GM21526 (cell line): ENCODE results near the gene TSPAN9.

Experiments
- ATAC-seq: cut with Tn5 transposase; IDR thresholded peaks from one replicate; pipeline ENCODE4 v1.9.1; 2021; ENCODE audit warnings: moderate library complexity; ENCODE audit not compliant: unreplicated experiment, low FRiP score

Gene TSPAN9

DNA sequence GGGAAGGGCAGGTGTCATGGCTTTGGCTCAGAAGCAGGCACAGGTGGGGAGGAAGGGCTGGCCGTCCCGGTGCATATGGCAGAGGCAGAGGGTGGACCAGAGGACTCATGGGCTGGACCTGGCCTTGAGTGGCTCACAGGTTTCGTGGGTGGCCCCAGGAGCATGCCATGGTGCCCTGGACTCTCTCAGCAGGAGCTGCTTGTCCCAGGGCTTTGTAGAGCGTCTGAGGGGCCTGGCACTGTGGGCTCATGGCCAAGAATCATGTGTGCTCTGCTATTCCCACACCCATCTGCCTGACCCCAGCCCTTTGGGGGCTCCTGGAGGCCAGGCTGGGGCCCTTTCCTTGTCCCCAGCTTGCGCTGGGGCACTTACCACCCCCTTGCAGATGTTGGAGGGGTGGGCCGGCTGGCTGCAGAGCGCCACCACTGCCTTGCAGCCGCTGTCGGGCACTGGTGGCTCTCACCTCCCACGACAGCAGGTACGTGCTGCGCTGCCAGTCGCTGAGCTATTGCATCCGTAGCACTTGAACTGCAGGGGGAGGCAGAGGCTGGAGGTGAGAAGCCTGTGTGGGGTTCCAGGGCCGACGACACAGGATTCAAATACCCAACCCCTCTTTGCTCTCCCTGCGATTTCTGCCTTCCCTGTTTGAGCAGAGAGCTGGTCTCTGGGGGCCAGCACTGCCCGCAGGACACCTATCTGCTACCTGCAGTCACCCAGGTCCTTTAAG, 226.4 kb downstream of the TSPAN9 start:
- ATAC-seq = no peak

DNA sequence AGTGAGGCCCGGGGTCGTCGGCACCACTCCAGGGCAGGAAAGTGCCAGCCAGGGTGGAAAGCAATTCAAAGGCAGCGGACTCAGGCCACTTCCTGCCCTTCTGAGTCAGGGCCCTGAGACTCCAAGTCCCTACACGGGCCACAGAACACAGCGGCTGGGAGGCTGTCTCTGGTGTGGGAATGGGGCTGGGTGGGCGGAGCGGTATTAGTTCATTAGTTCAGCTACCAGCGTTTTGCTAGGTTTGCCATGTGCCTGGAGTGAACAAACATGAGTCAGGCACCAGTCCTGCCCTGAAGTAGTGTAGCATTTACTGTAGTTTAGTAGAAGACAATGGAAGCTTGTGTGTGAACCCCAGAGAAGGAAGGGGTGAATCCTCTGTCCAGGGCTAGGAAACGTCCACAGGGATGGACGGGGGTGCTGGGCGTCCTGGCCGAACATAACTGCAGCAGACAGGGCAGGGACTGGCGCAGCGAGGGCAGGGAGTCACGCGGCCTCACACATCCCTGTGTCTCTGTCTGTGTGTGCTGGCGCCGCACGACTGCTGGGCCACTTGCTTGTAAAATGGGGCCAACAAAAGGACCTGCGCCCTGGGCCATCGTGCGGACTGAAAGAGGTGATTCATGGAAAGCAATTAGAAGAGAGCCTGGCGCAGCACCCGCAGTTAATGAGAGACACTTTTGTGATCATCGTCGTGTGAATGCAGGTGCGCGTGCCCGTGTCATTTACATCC, 227.4 kb downstream of the TSPAN9 start:
- no peak for ATAC-seq

DNA sequence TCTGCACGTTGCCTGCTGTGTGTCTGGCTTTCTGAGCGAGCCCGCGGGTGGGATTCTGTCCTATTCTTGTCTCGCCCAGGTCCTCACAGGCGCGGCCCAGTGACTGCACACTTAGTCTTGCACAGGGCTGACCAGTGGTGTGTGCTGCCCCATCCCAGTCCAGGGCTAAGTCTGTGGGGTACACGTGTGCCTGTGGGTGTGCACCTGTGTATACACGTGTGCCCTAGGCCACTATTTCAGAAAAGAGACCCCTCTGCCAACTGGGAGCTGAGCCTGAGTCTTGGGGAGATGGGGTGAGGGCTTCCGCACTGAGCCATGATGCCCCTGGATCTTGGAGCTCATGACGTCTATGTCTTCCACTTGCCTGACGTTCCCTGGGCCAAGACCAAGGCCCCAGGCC, 228.3 kb downstream of the TSPAN9 start:
- no peak for ATAC-seq

DNA sequence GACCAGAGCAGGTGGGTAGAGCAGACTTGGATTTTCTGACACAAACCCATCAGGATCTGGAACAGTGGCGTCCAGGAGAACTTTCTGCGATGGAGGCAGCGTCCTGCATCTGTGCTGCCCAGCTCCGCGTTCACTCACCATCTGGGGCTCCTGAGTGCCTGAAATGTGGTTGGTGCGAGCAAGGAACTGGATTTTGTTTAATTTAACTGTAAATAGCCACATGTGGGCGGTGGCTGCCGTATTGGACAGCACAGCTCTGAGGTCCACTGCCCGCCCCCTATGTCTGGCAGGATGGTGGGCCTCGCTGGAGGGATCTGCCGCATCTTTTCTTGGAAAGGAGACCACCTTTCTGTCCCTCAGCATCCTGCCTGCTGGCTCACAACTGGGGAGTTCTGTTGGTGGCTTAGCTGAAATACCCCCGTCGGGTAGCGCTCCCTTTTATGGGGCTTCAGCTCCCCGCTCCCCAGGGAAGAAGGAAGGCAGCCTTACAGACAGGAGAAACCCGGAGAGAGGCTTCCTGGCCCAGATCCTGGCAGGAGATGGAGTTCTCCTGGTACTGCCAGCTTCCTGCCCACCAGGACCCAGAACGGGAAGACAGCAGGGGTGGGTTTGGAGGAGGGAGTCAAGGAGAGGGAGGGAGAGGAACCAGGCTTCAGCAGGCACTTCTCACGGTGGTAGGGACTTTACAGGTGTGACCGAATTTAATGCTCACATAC, 228.9 kb downstream of the TSPAN9 start:
- ATAC-seq = no peak

DNA sequence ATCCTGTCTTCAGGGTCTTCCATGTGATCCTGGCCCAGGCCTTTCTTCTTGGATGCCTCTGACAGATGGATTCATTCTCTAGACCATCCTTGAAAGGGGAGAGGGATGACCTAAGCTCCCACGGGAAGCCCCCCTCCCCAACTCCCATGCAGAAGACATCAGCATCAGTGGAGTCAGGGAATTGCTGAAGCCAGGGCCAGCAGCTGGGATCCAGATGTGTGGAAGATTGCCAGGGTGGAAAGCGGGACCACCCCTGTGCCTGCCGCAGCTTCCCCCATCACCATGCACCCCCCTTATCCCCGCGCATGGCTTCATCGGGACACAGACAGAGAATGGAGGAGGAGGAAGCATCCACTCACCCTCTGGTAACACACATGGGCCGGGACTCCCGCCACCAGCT, 230.2 kb downstream of the TSPAN9 start:
- no peak for ATAC-seq

DNA sequence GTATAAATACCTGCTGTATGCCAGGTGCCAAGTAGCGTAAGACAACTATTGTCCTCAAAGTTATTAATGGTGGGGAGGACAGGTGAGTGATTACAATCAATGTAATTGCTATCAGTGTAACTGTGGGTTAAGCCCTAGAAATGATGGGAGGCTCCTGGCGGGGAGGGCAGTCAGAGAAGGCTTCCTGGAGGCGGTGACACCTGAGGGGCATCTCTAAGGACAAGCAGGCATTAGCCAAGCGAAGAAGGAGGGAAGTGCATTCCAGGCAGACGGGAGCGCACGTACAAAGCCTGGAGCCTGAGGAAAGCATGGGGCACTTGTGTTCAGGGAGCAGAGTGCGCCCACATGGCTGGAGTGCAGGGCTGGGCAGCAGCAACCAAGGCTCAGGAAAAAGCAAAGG, 230.9 kb downstream of the TSPAN9 start:
- ATAC-seq = no peak

DNA sequence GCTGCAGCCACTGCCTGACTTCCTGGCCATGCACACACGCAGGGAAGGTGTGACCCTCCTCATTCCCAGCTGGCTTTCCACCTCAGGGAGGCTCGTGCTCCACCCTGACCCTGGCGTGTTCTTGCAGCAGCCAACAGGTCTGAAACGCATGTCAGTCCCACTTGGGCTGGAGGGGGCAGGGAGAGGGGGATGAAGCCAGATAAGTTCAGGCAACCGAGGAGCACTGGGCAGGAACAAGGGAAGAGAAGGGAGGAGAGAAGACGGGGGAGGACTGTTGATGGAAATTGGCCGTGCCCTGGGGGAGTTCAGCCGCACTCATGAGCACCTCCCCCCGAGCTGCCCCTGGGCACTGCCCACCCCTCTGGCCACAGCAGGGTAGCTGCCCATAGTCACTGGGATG, 231.4 kb downstream of the TSPAN9 start:
- ATAC-seq = no peak

DNA sequence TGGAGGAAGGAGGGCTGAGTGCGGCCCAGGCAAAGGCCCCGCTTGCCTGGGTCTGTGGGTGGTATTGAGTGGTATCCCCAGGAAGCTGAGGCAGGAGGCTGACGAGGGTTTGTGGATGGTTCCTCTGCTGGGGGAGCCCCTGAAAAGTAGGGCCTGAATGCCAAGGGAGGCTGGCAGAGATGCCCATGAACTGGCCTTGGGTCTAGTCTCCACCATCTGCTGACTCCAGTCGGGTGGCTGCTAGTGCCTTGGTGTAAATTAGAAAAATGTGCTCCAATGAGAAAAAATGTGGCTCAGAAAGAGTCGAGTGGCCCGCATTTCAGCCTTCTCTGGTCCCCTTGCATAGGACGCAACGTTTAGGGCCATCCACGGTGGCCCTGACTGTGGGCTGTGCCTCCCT, 232.6 kb downstream of the TSPAN9 start:
- no peak for ATAC-seq

DNA sequence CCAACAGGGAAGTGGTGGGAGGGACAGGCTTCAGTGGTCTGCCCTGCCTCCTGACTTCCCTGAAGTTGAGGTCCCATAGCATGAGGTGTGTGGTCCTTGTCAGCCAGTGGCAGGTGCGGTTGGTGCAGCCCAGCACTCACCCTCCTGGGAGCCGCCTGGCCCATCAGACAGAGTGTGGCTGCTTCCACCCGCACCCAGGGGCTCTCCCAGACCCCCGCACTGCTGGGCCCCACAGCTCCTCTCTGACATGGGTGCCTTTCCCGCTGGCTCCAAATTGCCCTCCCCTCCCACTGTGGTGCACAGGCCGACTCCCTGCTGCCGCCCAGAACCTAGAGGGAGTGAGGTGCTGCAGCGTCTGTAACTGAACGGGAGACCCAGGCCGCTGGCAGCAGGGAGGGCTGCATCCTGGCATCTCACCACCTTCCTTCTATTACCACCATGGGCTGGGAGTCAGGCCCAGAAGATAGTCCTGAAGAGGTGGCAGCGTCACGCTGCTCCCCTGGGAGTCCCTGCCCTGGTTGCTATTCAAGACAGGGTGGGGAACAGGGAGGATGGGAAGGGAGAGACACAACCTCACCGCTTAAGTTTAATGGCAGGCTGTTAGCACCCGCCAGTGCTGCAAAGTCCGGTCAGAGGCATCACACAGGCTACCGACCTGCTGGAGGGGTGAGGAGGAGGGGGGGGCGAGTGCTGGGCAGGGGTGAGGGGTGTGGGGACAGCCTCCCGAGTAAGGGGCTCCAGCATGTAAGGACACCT, 233.3 kb downstream of the TSPAN9 start:
- no peak for ATAC-seq

DNA sequence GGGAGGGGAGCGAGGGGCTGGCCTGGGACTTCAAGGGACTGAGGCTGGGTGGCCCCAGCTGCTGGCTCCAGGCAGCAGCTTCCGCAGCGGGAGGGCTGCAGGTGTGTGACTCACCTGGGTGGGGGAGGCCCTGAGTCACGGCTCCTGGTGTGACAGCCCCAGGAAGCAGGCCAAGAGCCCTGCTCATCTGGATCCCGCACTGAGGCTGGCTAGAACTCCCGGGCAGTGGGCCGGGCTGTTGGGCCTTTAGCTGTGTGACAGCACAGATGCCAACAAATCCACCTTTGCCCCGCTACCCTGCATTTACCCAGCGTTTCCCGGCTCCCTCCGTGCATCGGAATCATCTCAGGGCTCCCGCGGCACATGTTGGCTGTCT, 233.8 kb downstream of the TSPAN9 start:
- ATAC-seq = no peak

DNA sequence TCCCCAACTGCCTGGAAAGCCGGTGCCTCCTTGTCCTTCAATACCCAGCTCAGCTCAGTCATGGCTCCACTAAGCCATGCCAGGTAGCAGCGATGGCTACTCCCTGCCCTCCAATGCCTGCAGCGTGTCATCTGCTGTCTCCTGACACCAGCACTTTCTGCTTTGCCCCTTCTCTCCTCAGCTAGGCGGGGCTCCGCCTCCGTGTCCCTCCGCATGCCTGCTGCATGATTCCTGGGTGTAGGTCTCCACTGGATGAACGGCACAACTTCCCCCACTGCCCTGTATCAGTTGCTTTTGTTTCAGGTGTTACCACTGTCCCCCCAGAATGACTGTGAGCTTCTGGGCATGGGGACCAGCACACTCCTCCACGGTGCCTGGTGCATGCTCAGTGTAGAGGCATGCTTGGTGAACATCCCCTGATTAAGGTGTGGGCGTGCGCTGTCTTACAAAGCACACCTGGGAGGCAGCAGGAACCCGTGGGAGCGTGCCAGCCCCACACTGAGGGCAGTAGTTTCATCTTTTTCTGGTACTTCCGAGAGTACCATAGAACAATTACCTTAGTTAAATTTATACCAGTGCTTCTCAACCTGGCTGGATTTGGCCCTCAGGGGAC, 234.4 kb downstream of the TSPAN9 start:
- no peak for ATAC-seq

DNA sequence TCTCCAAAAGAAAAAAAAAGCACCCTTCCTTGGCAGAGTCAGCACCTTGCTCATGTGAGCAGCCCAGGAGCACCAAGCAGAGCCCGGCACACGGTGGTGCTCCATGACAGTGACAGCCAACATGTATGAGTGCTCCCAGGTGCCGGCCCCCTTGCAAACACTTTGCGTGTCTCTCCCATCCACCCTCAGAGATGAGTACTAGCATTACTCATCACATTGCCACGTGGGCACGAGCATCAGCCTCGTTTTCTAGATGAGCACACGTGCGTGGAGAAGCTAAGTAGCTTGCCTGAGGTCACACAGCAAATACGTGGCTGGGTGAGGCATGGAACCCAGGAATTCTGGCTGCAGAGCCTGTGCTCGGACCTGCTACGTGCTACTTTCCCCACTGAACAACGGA, 235.9 kb downstream of the TSPAN9 start:
- no peak for ATAC-seq

DNA sequence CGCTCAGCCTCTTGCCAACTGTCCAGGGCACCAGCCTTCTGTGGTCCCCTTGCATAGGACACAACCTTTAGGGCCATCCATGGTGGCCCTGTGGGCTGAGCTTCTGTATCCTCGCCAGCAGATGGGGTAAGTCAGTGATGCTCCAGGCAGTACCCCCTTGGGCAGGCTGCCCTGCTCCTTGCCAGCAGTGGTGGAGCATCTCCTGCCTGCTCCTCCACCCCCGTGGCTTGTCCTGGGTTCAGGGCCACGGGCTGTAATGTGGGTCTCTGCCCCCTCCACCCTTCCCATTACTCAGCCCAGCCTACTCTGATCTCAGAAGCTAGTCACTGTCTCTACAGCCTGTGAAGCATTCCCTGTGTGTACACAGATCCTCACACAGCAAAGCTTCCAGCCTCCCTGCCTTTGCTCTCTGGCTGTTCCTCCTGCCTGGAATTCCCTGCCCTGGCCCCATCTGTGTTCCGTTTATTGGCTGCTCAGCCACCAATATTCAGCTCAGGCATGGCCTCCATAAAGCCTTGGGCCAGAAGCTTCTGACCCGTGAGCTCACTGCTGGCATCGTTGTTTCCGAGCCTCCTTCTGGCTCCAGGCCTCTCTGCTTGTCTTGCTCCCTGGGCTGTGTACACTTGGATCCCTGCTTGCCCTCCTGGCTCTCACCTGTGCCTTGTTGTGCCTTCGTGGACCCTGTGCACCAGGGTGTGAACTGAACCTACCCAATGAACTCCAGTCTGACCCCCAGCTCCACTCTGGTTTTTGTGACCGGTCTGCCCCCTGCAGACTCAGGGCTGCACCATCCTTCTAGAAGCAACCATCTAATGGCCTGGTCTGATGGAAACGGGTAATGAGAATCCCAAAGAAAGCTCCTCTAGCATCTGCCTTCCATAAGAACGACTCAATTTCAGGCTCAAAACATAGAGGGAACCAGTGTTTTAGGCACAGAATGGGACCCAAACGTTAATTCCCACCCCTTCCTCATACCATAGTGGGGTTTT, 236.8 kb downstream of the TSPAN9 start:
- no peak for ATAC-seq

DNA sequence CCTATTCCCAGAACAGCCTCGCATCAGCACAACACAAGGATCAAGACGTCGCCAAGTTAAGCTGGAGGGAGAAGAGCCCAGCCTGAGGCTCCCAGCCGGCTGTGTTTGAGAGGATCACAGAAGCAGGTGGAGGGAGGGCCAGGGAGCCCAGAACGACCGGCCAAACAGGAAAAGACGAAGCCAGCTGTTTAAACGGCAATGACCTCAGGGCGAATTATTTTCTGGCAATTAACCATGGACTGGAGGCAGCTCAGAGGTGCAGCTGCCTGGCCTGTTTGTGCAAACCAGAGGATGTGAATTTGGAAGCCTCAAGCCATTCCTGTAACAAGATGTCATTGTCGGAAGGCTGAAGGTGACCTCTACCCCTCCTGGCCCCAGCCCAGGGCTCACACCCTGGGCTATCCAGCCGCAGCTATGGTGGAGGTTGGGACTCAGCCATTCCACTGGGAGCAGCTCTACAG, 238.1 kb downstream of the TSPAN9 start:
- ATAC-seq = no peak

DNA sequence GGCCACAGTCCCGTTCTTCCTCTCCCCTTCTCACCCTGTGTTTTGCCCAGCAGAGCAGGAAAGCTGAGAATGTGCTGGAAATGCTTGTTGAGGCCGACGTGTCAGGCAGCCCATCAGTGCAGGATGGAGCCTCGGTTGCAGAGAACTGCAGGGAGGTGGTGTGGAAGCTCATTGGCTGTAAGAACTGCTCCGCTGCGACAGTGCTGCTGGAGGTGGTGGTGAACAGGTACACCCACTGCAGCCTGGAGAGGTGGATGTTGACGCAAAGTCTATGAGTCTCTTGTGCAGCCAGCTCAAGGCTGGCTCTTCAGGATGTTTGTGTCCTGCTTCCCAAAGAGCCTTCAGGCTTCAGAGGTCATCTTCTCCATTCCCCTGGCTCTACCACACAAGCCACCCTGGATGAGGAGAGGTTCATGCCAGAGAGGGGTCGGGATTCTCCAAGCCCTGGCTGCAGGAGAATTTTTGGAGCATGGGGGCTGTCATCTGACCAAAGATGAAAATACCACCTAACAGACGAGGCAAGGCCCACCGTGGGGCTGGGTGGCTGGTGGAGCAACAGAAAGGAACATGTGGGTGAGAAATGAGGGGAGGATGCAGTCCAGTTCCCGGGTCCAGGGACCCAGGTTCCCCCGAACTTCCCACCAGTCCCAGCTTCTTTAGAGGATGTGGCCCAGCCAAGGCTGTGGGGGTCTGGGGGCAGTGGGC, 239.7 kb downstream of the TSPAN9 start:
- no peak for ATAC-seq

DNA sequence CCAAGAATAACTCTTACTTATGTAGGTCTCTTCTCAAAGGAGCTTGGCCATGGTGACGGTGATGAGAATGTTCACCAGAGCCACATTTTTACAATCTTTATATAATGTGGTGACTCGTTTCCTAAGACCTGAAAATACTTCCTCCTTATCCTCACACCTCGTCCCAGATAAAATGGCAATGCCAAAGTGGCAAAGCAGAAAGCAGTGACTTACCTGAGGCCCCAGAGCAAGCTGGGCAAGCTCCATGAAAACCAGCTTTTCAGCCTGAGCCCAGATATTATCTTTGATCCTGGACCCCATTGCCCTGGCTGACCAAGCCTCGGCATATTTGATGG, 240.3 kb downstream of the TSPAN9 start:
- no peak for ATAC-seq

DNA sequence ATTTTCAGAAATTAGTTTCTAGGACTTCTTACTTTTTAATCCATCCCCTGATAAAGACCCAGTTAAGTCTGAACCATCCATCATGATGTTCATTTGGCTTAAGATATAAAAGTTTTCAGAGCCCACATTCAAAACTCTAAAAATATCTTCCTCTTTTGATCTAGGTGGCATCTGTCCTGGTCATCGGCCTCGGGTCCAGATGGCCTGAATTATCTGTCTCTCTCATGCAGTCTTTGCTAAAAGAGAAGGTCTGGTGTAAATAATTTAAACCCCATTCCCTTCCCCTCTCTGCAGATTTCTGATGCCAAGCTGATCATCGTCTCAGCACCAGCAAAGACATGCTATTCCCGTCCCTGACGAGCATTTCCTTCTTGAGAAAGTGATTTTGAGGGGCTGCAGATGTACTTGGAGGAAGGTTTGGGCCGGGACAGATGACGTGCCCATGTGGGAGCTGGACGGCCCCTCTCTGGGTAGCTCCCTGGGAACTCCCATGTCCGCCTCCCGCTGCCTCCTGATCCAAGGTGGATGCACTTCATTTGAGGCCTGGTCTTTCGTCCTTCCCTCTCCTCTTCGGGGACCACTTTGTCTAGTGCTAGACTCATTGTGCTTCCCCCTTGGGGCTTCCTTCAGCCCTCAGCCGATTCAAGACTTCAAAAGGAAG, 240.8 kb downstream of the TSPAN9 start:
- no peak for ATAC-seq

DNA sequence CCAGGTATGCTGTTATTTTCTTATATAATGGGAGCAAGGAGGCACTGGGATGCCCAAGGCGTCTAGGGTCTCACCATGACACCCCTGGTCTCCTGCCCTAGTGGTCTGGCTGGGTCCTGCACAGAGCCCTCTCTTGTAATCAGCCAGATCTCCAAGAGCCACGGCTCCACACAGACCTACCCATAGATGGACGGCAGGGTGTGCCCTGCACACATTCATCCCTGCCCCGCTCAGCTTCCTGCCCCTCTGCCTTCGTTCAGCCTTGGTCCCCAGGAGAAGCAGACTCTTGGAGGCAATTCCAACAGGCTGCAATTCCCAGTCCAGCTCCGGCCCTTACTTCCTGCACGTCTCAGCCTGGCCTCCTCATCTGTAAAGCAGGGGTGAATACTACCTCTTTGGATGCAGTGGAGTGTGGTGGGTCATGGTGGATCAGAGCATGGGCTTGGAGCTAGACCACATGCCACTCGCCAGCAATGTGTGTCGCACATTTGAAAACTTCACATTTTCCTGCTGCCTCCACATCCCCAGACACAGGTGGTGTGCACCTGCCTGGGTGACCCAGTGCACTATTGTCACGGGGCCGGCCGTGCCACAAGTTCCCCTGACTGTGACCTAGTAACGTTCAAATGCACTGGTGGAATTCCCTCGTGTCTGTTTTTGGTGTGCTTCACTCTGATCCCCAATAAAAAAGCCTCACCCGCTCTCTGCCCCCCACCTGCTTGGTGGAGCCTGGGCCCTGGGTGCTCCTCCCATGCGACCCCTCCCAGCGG, 242.7 kb downstream of the TSPAN9 start:
- ATAC-seq = no peak
